Activated CD8-positive, alpha-beta memory T cell treated with anti-CD3 and anti-CD28 coated beads, Interleukin-2, amount 10 ng/mL, durations not matched to agents 7 days and 5 days (primary cell): Measurements from ENCODE around the gene SPHK2. TPM values are rescaled to one million over a fixed set of nuclear protein-coding genes. Genes with fewer than 3 reads are reported as not detected.

Experiments used
- ATAC-seq: fragments of 150-1000 bp; cut with Tn5 transposase; one replicate; pipeline ENCODE4 v1.10.0; 2021; ENCODE audit warnings: moderate library complexity
- CTCF ChIA-PET: fragments of 350-600 bp; sonication (Branson Sonifier 250); formaldehyde crosslinking; loops from one replicate; lab custom pipeline; 2021; ENCODE audit warnings: antibody characterized with exemption; lab: Charles Lee
- DNase-seq: peaks from one replicate; pipeline ENCODE4 v3.0.0-alpha.2; 2020
- H3K27ac Mint-ChIP-seq: one replicate; pipeline ENCODE4 v1.8.0; 2021; ENCODE audit warnings: mild to moderate bottlenecking, mixed read lengths
- H3K27me3 Mint-ChIP-seq: one replicate; pipeline ENCODE4 v1.8.0; 2021; ENCODE audit warnings: mixed read lengths
- H3K36me3 Mint-ChIP-seq: one replicate; pipeline ENCODE4 v1.8.0; 2021; ENCODE audit warnings: mild to moderate bottlenecking, mixed read lengths
- H3K4me1 Mint-ChIP-seq: one replicate; pipeline ENCODE4 v1.8.0; 2021; ENCODE audit warnings: mixed read lengths
- H3K4me3 Mint-ChIP-seq: one replicate; pipeline ENCODE4 v1.8.0; 2021; ENCODE audit warnings: mild to moderate bottlenecking, moderate library complexity, mixed read lengths
- H3K9me3 Mint-ChIP-seq: one replicate; pipeline ENCODE4 v1.8.0; 2022; ENCODE audit warnings: low read depth, mixed read lengths
- total RNA-seq, 2 experiments: library from RNA; stranded (reverse); gene quantifications; one replicate each; pipeline ENCODE4 v1.2.3, GENCODE V29; 2021

SPHK2 gene
- total RNA-seq, 2 experiments from 2014 or later = 37.3 to 43.4 TPM

DNA sequence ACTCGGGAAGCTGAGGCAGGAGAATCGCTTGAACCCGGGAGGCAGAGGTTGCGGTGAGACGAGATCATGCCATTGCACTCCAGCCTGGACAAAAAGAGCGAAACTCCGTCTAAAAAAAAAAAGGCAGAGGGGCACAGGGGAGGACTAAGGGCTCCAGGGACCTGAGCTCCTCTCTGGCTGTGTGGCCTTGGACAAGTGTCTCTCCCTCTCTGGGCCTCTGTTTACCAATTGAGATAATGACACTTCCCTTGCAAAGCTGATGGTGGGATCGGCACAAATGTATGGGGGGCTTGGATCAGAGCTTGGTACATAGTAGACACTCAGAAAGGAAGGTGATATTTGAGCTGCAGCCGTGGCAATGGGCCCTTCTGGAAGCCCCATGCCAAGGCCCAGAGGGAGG is 24.1 kb upstream of the SPHK2 start:
- Mint-ChIP-seq H3K27ac (no peak overlapping the region), H3K4me3 (peak overlapping the region; percentile 17), H3K4me1 (peaks cover 12% of the 10 kb centered on the region), H3K9me3 (no peaks in the 10 kb centered on the region), H3K36me3 (peaks cover 2% of the 10 kb centered on the region), H3K27me3 (no peaks in the 10 kb centered on the region)
- ATAC-seq (no peak), DNase-seq (no peak)
- CTCF ChIA-PET = interaction anchor here (0.6 to 2.9 kb wide), 4 partner anchors 11 to 204 kb away, joined by 3 to 13 read pairs (median 4); partner anchors contain the start of gene KDELR1

GRCh38 chr19:48595833-48596232 is 23.5 kb upstream of the SPHK2 start:
- ATAC-seq (no peak), DNase-seq (no peak)
- Mint-ChIP-seq H3K4me3 (peak overlapping the region; percentile 66), H3K4me1 (peaks cover 12% of the 10 kb centered on the region), H3K9me3 (no peaks in the 10 kb centered on the region), H3K27me3 (no peaks in the 10 kb centered on the region), H3K36me3 (peaks cover 2% of the 10 kb centered on the region), H3K27ac (no peak overlapping the region)
- CTCF ChIA-PET = no interaction called here

DNA sequence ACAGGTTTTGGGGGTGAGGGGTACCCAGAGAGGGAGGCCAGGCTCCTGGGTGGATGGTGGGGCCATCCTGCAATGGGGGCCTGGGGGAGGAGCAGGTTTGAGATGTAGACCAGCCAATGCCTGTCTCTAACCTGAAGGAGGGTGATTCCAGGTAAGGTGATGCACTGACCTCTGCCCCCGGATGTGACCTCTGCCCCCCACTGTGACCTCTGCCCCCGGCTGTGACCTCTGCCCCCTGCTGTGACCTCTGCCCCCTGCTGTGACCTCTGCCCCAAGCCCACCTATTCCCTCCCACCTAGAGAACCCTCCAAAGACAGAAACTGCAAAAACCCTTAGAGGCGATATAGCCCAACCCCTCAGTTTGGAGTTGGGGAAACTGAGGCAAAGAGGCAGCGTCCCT is 23.1 kb upstream of the SPHK2 start:
- H3K27me3 Mint-ChIP-seq = no peaks in the 10 kb centered on the region
- peak overlapping the region; percentile 57 for H3K27ac Mint-ChIP-seq
- no peaks in the 10 kb centered on the region for H3K9me3 Mint-ChIP-seq
- ATAC-seq (no peak), DNase-seq (no peak)
- peak overlapping the region; percentile 66 for H3K4me3 Mint-ChIP-seq
- peaks cover 2% of the 10 kb centered on the region for H3K36me3 Mint-ChIP-seq
- H3K4me1 Mint-ChIP-seq = peaks cover 12% of the 10 kb centered on the region
- CTCF ChIA-PET = interaction anchor here (1.6 kb wide), 1 partner anchor 12 kb away, joined by 5 read pairs; no protein-coding TSS in a partner anchor

GRCh38 chr19:48596679-48597465 is 22.4 kb upstream of the SPHK2 start:
- CTCF ChIA-PET = interaction anchor here (1.0 to 1.6 kb wide), 2 partner anchors 12 to 13 kb away, joined by 4 to 5 read pairs; no protein-coding TSS in a partner anchor
- no peaks in the 10 kb centered on the region for H3K27me3 Mint-ChIP-seq
- peak overlapping the region; percentile 66 for H3K4me3 Mint-ChIP-seq
- H3K4me1 Mint-ChIP-seq = peaks cover 10% of the 10 kb centered on the region
- H3K27ac Mint-ChIP-seq = peak overlapping the region; percentile 77
- ATAC-seq = peak; percentile 85
- H3K9me3 Mint-ChIP-seq = no peaks in the 10 kb centered on the region
- H3K36me3 Mint-ChIP-seq = peaks cover 2% of the 10 kb centered on the region
- peak; percentile 71 for DNase-seq

GRCh38 chr19:48598996-48599700 is 20.2 kb upstream of the SPHK2 start:
- no peak overlapping the region for H3K27ac Mint-ChIP-seq
- H3K9me3 Mint-ChIP-seq = no peaks in the 10 kb centered on the region
- H3K4me1 Mint-ChIP-seq = peaks cover 10% of the 10 kb centered on the region
- DNase-seq = no peak
- no peak for ATAC-seq
- no peaks in the 10 kb centered on the region for H3K27me3 Mint-ChIP-seq
- CTCF ChIA-PET = interaction anchor here (0.8 kb wide), 1 partner anchor 94 kb away, joined by 3 read pairs; no protein-coding TSS in a partner anchor
- H3K4me3 Mint-ChIP-seq = no peak overlapping the region
- peaks cover 2% of the 10 kb centered on the region for H3K36me3 Mint-ChIP-seq

DNA sequence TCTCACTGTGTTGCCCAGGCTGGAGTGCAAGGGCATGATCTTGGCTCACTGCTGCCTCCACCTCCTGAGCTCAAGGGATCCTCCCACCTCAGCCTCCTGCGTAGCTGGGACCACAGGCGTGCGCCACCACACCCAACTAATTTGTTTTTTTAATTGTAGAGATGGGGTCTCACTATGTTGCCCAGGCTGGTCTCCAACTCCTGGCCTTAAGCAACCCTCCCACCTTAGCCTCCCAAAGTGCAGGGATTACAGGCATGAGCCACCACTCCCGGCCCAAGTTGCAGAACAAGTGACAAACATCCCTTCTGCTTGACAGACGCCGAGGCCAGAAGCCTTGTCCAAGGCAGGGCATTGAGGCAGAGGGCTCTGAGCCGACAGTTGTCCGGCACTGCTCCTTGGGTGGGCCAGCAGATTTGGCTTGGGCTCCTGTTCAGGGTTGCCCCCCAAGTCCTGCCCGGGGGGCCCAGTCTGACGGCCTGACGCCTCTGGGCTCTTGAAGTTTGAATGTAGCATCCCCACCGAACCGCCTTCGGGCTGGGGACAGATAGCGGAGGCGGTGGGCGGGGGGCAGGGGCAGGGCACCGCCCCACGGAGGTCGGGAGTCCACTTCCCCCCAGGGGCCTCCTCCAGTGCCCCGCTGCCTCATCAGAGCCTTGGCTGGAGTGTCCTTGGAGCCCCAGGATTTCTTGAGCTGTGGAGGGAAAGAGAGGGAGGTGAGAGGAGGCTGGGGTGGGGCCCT is 18.5 kb upstream of the SPHK2 start:
- Mint-ChIP-seq H3K27me3 (no peaks in the 10 kb centered on the region), H3K27ac (no peak overlapping the region), H3K4me1 (peaks cover 8% of the 10 kb centered on the region), H3K4me3 (no peak overlapping the region), H3K36me3 (no peaks in the 10 kb centered on the region), H3K9me3 (no peaks in the 10 kb centered on the region)
- ATAC-seq (no peak), DNase-seq (no peak)
- CTCF ChIA-PET = interaction anchor here (1.3 kb wide), 1 partner anchor 95 kb away, joined by 4 read pairs; no protein-coding TSS in a partner anchor

DNA sequence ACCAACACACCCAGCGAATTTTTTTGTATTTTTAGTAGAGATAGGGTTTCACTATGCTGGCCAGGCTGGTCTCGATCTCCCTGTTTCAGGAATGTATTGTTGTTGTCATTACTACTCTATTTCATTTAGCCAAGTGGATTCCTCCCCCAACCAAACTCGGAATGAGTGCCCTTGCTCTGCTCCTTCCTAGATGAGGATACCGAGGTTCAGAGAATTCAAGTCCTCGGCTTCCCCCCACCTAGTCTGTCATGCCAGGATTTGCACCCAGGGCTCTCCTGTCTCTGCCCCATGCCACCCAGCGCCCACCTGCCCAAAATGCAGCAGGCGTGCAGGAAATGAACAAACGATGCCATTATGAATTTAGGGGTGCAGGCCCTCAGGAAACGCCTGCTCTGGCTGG is 16.3 kb upstream of the SPHK2 start:
- DNase-seq = no peak
- CTCF ChIA-PET = interaction anchor here (1.1 kb wide), 1 partner anchor 95 kb away, joined by 3 read pairs; no protein-coding TSS in a partner anchor
- no peak for ATAC-seq
- H3K27me3 Mint-ChIP-seq = no peaks in the 10 kb centered on the region
- no peak overlapping the region for H3K4me3 Mint-ChIP-seq
- no peak overlapping the region for H3K27ac Mint-ChIP-seq
- no peaks in the 10 kb centered on the region for H3K9me3 Mint-ChIP-seq
- no peaks in the 10 kb centered on the region for H3K4me1 Mint-ChIP-seq
- H3K36me3 Mint-ChIP-seq = no peaks in the 10 kb centered on the region

GRCh38 chr19:48603449-48603848 is 15.9 kb upstream of the SPHK2 start:
- no peaks in the 10 kb centered on the region for H3K9me3 Mint-ChIP-seq
- no peak for ATAC-seq
- no peaks in the 10 kb centered on the region for H3K4me1 Mint-ChIP-seq
- H3K4me3 Mint-ChIP-seq = no peak overlapping the region
- no peaks in the 10 kb centered on the region for H3K36me3 Mint-ChIP-seq
- H3K27me3 Mint-ChIP-seq = no peaks in the 10 kb centered on the region
- no peak overlapping the region for H3K27ac Mint-ChIP-seq
- CTCF ChIA-PET = interaction anchor here (1.0 kb wide), 1 partner anchor 97 kb away, joined by 3 read pairs; no protein-coding TSS in a partner anchor
- no peak for DNase-seq

- Mint-ChIP-seq H3K27me3 (no peaks in the 10 kb centered on the region), H3K36me3 (no peaks in the 10 kb centered on the region), H3K27ac (no peak overlapping the region), H3K9me3 (no peaks in the 10 kb centered on the region), H3K4me1 (peaks cover under 1% of the 10 kb centered on the region), H3K4me3 (no peak overlapping the region)
- ATAC-seq (no peak), DNase-seq (no peak)
- CTCF ChIA-PET = interaction anchor here (1.0 kb wide), 1 partner anchor 98 kb away, joined by 3 read pairs; no protein-coding TSS in a partner anchor
Observed at GRCh38 chr19:48603850-48604249, 15.5 kb upstream of the SPHK2 start.

- ATAC-seq (no peak), DNase-seq (no peak)
- no peaks in the 10 kb centered on the region for H3K9me3 Mint-ChIP-seq
- H3K27ac Mint-ChIP-seq = no peak within 1 kb of the TSS
- no peaks in the 10 kb centered on the region for H3K27me3 Mint-ChIP-seq
- H3K4me3 Mint-ChIP-seq = no peak within 1 kb of the TSS
- H3K4me1 Mint-ChIP-seq = peaks cover 2% of the 10 kb centered on the region
- no peaks in the 10 kb centered on the region for H3K36me3 Mint-ChIP-seq
- CTCF ChIA-PET = interaction anchor here (0.8 to 3.7 kb wide), 6 partner anchors 10 to 116 kb away, joined by 3 to 31 read pairs (median 14); no protein-coding TSS in a partner anchor
Observed at GRCh38 chr19:48606463-48607358, 12.6 kb upstream of the SPHK2 start, which contains the start of gene SPACA4. TSS of gene SPACA4 (plus strand) at chr19:48606742. CDS start at chr19:48606979, 237 bp downstream.

DNA sequence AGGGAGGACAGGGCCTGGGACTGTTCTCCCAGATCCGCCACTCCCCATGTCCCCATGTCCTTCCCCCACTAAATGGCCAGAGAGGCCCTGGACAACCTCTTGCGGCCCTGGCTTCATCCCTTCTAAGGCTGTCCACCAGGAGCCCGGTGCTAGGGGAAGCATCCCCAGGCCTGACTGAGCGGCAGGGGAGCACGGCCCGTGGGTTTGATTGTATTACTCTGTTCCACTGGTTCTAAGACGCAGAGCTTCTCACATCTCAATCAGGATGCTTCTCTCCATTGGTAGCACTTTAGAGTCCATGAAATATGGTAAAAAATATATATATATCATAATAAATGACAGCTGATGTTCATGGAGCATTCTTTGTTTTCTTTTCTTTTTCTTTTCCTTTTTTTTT is 11.9 kb upstream of the SPHK2 start:
- Mint-ChIP-seq H3K27me3 (no peaks in the 10 kb centered on the region), H3K4me3 (no peak overlapping the region), H3K9me3 (no peaks in the 10 kb centered on the region), H3K36me3 (no peaks in the 10 kb centered on the region), H3K27ac (no peak overlapping the region), H3K4me1 (peaks cover 2% of the 10 kb centered on the region)
- no peak for ATAC-seq
- no peak for DNase-seq
- CTCF ChIA-PET = interaction anchor here (0.8 to 3.7 kb wide), 5 partner anchors 10 to 117 kb away, joined by 3 to 31 read pairs (median 16); no protein-coding TSS in a partner anchor

GRCh38 chr19:48608798-48609263 is 10.5 kb upstream of the SPHK2 start:
- no peaks in the 10 kb centered on the region for H3K36me3 Mint-ChIP-seq
- no peaks in the 10 kb centered on the region for H3K9me3 Mint-ChIP-seq
- peak overlapping the region; percentile 66 for H3K27ac Mint-ChIP-seq
- no peaks in the 10 kb centered on the region for H3K27me3 Mint-ChIP-seq
- peak; percentile 70 for DNase-seq
- H3K4me3 Mint-ChIP-seq = no peak overlapping the region
- CTCF ChIA-PET = interaction anchor here (0.7 to 3.7 kb wide), 22 partner anchors 8 to 1726 kb away, joined by 3 to 31 read pairs (median 4); partner anchors contain the start of genes RPL18 and SPHK2
- ATAC-seq = peak; percentile 83
- H3K4me1 Mint-ChIP-seq = peaks cover 2% of the 10 kb centered on the region
